Muscle of arm (tissue), 12 donors: ENCODE data around the gene SAMD11. TPM values are rescaled to one million over a fixed set of nuclear protein-coding genes. Genes with fewer than 3 reads are reported as not detected.
A peak's percentile ranks its signal among the peaks of the same experiment; 100 is the strongest.

Experiments used
- DNase-seq: peaks from one replicate; pipeline ENCODE4 v3.0.0-alpha.2; 2013
- polyA plus RNA-seq, 12 donors: library from polyadenylated mRNA; unstranded; fragments of 120-200 nt; gene quantifications; one replicate each; pipeline ENCODE4 v1.2.1, GENCODE V29; 2013; ENCODE audit not compliant: insufficient read length in 12 of 12

Gene SAMD11
- polyA plus RNA-seq, 12 donors = 2.1 to 23.0 (median 4.0) TPM; not detected in 1

GRCh38 chr1:904310-904950 is 19.3 kb upstream of the SAMD11 start:
- peak; percentile 88 for DNase-seq

GRCh38 chr1:905071-905749 is 18.5 kb upstream of the SAMD11 start:
- DNase-seq = no peak

GRCh38 chr1:905811-906599 is 17.7 kb upstream of the SAMD11 start:
- no peak for DNase-seq

GRCh38 chr1:906600-907420 is 16.9 kb upstream of the SAMD11 start:
- no peak for DNase-seq

- no peak for DNase-seq
These were observed 15.9 kb upstream of the SAMD11 start for GRCh38 chr1:907611-908451.

DNA sequence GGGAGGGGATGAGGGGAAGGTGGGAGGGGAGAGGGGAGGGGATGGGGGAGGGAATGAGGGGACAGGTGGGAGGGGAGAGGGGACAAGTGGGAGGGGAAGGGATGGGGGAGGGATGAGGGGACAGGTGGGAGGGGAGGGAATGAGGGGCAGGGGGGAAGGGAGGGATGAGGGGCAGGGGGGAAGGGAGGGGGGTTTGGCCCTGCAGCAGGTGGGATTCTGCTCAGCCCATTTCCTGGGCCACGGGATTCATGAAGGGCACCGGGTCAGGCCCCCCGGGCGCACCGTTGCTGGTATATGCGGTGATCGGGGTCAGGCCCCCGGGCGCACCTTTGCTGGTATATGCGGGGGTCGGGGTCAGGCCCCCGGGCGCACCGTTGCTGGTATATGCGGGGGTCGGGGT is 15.1 kb upstream of the SAMD11 start:
- DNase-seq = no peak

DNA sequence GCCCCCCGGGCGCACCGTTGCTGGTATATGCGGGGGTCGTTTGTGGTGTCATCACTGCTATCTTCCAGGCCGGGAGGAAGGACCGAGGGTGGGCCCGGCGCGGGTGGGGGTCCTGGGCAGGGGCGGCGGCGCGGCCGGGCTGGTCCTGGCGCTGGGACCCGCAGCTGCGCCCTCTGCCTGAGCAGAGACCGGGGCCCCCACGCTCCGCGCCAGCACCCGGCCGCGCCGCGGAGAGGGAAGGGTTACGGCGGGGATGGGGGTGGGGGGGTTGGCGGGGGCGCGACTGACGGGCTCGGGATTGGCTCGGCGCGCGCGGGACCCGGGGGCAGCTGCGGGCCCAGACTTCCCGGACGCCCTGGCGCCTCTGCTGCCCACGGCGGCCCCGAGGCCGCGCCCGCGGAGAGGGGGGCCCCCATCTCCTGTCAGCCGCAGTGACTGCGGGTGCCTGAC is 13.8 kb upstream of the SAMD11 start:
- no peak for DNase-seq

GRCh38 chr1:910311-910880 is 13.3 kb upstream of the SAMD11 start:
- no peak for DNase-seq

DNA sequence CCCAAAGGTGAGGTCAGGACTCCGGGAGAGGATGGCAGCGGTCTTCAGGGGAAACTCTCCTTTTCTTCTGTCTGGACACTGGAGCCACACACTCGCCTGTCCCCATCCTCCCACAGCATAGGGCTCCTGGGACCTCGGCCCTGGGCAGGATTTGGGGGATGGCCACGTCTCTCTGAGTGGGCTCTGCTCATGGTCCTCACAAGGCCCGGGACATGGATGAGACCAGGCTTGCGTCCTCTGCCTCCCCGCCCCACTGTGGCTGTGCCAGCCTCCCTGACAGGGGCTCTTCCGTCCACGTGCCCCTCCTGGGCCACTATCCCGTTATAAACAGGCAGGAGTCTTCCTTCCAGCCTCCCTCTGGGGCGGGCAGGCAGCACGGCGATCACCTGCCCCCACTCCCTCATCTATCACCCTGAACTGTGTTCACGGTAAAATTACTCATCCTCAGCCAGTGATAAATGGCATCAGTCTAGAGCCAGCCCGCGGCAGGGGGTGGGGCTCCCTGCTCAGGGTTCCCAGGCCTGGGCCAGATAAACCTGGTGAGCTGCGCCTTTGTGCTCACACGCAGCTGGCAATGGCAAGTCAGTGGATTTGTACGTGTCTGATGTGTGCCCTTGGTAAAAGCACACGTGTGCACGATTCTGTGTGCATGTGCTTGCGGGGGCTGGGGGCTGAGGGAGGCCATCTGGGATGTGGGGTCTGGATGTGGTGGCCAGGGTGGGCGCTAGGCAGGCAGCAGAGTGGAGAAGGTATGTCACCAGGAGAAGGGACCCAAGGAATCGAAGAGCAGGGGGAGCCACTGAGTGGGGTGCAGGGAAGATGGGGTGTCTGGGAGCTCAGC is 12.6 kb upstream of the SAMD11 start:
- DNase-seq = no peak

- DNase-seq = no peak
These were observed 11.6 kb upstream of the SAMD11 start for GRCh38 chr1:911875-912739.

DNA sequence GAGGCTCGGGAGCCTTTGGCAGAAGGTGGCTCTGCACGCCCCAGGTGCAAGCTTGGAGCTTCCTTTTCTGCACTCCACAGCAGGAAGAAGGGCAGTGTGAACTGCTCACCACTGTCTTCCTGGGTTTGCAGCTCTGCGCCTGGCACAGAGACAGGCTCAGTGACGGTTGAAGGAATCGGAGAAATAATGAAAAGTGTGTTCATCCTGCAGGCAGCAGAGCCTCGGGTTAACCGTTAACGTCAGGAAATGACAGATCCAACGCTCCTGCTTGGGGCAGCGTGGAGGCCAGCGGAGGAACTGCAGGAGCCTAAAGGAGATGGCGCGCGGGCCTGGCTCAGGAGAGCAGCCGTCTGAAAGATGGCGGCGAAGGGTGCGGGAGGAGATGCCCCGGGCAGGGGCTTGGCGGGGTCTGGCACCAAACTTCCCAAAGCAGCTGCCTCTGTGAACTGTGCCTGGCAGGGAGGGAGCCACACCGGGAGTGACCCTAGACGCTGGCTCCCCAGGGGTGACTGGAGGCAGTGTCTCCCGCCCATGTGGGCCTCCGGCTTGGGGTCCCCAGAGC is 10.9 kb upstream of the SAMD11 start:
- no peak for DNase-seq

GRCh38 chr1:913491-914130 is 10.1 kb upstream of the SAMD11 start:
- DNase-seq = no peak

- DNase-seq = no peak
These were observed 9.4 kb upstream of the SAMD11 start for GRCh38 chr1:914131-914890.

- DNase-seq = no peak
These were observed 8.8 kb upstream of the SAMD11 start for GRCh38 chr1:914891-915280.

GRCh38 chr1:915295-916172 is 8.2 kb upstream of the SAMD11 start:
- no peak for DNase-seq
